Measurements from ENCODE around the gene ENDOV.

ENDOV gene

DNA sequence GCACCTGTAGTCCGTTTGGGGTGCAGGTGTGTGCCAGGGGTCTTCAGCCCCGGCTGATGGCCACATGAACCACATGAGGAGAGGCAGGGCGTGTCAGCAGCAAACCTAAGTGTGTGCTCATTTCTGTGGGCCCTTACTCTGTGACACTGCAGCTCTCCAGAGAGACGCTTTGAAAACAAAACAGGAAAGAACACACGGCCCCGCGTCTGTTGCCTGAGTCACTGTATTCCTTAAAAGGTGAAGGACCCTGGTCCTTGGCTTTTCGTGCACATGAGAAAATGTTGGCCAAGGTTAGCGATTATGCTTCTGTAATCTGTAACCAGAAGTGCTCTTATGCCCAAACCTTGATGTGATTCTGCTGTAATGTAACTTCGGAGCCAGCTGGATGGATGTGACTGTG lies 22.6 kb downstream of the ENDOV start:
- Histone ChIP-seq H3K9me3 (replicated peaks; ENCODE audit: low read length) (no peaks in the 10 kb centered on the region), H3K36me3 (ENCODE audit: insufficient read depth, low read length) (no peaks in the 10 kb centered on the region), H3K9ac (ENCODE audit: low read depth, low read length) (no peak overlapping the region), H3K27me3 (ENCODE audit: control insufficient read depth, insufficient read depth, low read length) (peaks cover 3% of the 10 kb centered on the region), H3K4me3 (ENCODE audit: low read length) (no peak overlapping the region), H3K4me2 (ENCODE audit: low read length) (no peak overlapping the region), H3K4me1 (ENCODE audit: control insufficient read depth, insufficient read depth, low read length) (no peaks in the 10 kb centered on the region)

DNA sequence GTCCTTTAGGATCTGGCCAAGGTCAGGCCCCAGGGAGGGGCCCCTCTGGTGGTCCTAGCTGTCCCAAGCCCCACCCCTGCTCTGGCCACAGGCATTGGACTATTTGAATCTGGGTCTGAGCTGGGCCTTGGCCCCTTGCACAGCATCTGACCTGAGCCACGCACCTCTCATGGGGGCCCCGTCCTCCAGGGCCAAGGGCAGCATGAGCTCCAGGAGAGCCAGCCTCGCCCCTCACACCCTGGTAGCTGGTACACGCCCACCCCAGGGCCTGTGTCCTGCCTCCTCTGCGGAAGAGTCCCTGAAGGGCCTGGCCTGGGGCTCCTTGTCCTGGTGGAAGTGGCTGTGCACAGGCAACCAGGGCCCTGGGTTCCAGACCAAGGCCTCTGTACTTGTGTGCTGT lies 23.8 kb downstream of the ENDOV start:
- Histone ChIP-seq H3K36me3 (ENCODE audit: insufficient read depth, low read length) (no peaks in the 10 kb centered on the region), H3K4me1 (ENCODE audit: control insufficient read depth, insufficient read depth, low read length) (no peaks in the 10 kb centered on the region), H3K4me2 (ENCODE audit: low read length) (no peak overlapping the region), H3K9me3 (replicated peaks; ENCODE audit: low read length) (no peaks in the 10 kb centered on the region), H3K4me3 (ENCODE audit: low read length) (no peak overlapping the region), H3K9ac (ENCODE audit: low read depth, low read length) (no peak overlapping the region), H3K27me3 (ENCODE audit: control insufficient read depth, insufficient read depth, low read length) (peaks cover 3% of the 10 kb centered on the region)

DNA sequence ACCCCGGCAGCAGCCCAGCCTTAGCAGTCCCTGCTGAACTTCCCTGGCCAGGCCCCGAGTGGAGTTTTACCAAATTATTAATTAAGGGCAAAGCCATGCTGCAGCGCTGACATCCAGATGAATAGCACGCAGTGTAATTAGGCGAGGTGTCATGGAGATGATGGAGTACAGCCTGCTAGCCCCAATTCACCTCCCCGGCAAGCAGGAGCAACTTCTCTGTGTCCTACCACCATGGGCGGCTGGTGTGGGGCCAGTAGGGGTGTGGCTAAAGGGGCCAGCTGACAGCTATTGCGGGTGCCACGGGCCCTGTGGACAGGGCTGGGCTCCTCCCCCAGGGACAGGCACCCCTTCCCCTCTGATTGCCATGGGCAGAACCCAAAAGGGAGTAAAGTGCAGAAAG lies 24.5 kb downstream of the ENDOV start:
- Histone ChIP-seq H3K4me1 (ENCODE audit: control insufficient read depth, insufficient read depth, low read length) (no peaks in the 10 kb centered on the region), H3K9me3 (replicated peaks; ENCODE audit: low read length) (no peaks in the 10 kb centered on the region), H3K9ac (ENCODE audit: low read depth, low read length) (no peak overlapping the region), H3K36me3 (ENCODE audit: insufficient read depth, low read length) (no peaks in the 10 kb centered on the region), H3K27me3 (ENCODE audit: control insufficient read depth, insufficient read depth, low read length) (no peaks in the 10 kb centered on the region), H3K4me2 (ENCODE audit: low read length) (no peak overlapping the region), H3K4me3 (ENCODE audit: low read length) (no peak overlapping the region)

DNA sequence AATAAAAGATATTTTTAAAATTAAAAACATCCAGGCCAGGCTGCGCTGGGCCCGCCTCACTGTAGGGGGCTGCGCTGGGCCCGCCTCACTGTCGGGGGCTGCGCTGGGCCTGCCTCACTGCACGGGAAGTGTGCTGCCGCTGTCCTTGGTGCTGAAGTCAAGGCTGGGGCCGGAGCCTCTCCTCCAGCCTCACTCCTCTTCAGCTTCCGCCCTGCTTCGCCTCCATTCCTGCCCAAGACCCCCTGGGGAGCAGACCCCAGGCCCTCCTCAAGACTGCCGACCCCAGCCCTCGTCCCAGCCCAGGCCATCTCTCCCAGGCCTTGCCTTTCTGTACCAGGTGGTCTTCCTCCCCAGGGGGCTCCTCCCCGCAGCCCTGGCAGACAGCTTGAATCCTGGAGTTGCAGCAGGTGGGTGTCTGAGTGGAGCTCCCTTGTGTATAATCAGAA lies 26.2 kb downstream of the ENDOV start:
- Histone ChIP-seq H3K4me2 (ENCODE audit: low read length) (no peak overlapping the region), H3K9ac (ENCODE audit: low read depth, low read length) (no peak overlapping the region), H3K4me3 (ENCODE audit: low read length) (no peak overlapping the region), H3K4me1 (ENCODE audit: control insufficient read depth, insufficient read depth, low read length) (no peaks in the 10 kb centered on the region), H3K36me3 (ENCODE audit: insufficient read depth, low read length) (no peaks in the 10 kb centered on the region), H3K9me3 (replicated peaks; ENCODE audit: low read length) (no peaks in the 10 kb centered on the region), H3K27me3 (ENCODE audit: control insufficient read depth, insufficient read depth, low read length) (peaks cover 15% of the 10 kb centered on the region)

DNA sequence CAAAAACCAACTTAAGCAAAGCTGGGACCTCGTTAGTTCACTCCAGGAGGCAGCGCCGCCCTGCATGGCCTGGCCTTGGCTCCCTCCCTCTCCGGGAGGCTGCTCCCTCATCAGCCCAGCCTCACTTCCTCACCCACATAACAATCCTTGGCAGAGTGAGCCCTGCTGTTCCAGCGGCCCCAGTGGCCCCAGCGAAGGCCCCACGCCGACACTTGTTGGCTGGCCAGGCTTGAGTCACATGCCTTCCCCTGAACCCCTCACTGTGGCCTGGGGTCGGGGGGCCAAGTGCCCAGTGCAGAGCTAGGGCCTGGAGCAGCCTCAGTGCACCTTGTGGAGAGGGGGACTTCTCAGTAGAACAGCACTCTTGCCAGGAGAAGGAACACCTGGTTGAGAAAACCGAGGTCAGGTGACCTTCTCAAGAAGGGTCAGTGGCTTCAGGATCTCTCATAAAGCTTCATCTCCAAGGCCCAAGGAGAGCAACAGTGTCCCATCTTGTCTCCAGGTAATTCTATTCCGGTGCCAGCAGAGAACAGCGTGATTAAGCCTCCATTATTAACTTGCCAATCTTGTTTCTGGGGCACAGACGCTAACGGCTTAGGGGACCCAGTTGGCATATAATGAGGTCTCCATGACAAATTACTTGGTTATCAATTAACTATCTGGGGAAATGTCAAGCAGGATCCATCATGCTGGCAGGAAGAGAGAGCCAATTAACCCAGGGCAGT lies 26.8 kb downstream of the ENDOV start:
- H3K4me3 ChIP-seq (ENCODE audit: low read length) = no peak overlapping the region
- no peaks in the 10 kb centered on the region for H3K36me3 ChIP-seq (ENCODE audit: insufficient read depth, low read length)
- H3K27me3 ChIP-seq (ENCODE audit: control insufficient read depth, insufficient read depth, low read length) = peaks cover 19% of the 10 kb centered on the region

DNA sequence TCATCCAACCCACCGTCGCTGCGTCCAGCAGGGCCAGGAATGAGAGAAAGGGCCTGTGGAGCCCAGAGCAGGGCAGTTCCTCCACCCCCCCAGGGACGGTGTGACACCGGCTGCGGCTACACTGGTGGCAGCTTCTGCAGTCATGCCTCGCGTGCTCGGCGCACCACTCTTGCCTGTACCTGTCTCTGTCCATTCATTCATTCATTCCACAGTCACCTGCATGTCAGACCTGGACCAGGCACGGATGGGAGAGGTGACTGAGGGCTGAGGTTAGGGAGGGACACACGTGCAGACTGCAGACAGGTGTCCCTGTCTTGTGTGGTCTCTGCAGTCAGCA lies 27.3 kb downstream of the ENDOV start:
- Histone ChIP-seq H3K36me3 (ENCODE audit: insufficient read depth, low read length) (no peaks in the 10 kb centered on the region), H3K4me3 (ENCODE audit: low read length) (no peak overlapping the region), H3K4me2 (ENCODE audit: low read length) (no peak overlapping the region), H3K9ac (ENCODE audit: low read depth, low read length) (no peak overlapping the region), H3K27me3 (ENCODE audit: control insufficient read depth, insufficient read depth, low read length) (peaks cover 19% of the 10 kb centered on the region), H3K9me3 (replicated peaks; ENCODE audit: low read length) (no peaks in the 10 kb centered on the region), H3K4me1 (ENCODE audit: control insufficient read depth, insufficient read depth, low read length) (no peaks in the 10 kb centered on the region)

More for the DNA sequence above, 26.8 kb downstream of the ENDOV start:
- Histone ChIP-seq H3K9me3 (replicated peaks; ENCODE audit: low read length) (no peaks in the 10 kb centered on the region), H3K4me1 (ENCODE audit: control insufficient read depth, insufficient read depth, low read length) (no peaks in the 10 kb centered on the region), H3K4me2 (ENCODE audit: low read length) (no peak overlapping the region), H3K9ac (ENCODE audit: low read depth, low read length) (no peak overlapping the region)

DNA sequence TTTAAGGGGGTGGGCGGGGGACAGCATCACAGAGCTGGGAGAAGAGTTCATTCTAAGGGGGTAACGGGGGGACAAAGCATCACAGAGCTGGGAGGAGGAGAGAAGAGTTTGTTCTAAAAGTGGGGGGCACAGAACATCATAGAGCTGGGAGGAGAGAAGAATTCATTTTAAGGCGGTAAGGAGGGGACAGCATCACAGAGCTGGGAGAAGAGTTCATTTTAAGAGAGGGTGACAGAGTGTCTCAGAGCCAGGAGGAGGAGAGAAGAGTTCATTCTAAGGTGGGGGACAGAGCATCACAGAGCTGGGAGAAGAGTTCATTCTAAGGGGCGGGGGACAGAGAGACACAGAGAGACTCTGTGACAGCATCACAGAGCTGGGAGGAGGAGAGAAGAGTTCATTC lies 27.8 kb downstream of the ENDOV start:
- peaks cover 20% of the 10 kb centered on the region for H3K27me3 ChIP-seq (ENCODE audit: control insufficient read depth, insufficient read depth, low read length)
- no peak overlapping the region for H3K9ac ChIP-seq (ENCODE audit: low read depth, low read length)
- no peaks in the 10 kb centered on the region for H3K4me1 ChIP-seq (ENCODE audit: control insufficient read depth, insufficient read depth, low read length)
- H3K36me3 ChIP-seq (ENCODE audit: insufficient read depth, low read length) = no peaks in the 10 kb centered on the region
- H3K9me3 ChIP-seq (replicated peaks; ENCODE audit: low read length) = no peaks in the 10 kb centered on the region
- H3K4me3 ChIP-seq (ENCODE audit: low read length) = no peak overlapping the region
- H3K4me2 ChIP-seq (ENCODE audit: low read length) = no peak overlapping the region

DNA sequence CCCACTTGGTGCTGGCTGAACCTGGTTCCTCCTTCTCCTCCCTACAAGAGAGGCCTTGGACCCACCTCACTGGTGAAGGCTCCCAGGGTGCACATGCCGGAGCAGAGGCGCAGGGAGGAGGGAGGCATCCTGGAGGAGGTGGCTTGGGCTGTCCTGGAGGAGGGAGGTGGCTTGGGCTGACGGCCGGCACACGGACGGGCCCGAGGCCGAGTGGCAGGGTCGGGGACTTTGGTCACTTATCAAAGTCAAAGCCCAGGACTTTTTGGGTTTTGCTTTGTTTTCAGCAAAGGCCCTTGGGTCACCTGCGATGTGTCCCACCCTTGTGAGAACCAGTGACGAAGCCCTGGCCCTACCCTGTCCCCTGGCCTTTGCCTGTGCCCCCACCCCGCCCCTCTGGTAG lies 28.5 kb downstream of the ENDOV start:
- H3K9ac ChIP-seq (ENCODE audit: low read depth, low read length) = no peak overlapping the region
- peaks cover 23% of the 10 kb centered on the region for H3K27me3 ChIP-seq (ENCODE audit: control insufficient read depth, insufficient read depth, low read length)
- H3K9me3 ChIP-seq (replicated peaks; ENCODE audit: low read length) = no peaks in the 10 kb centered on the region
- H3K36me3 ChIP-seq (ENCODE audit: insufficient read depth, low read length) = no peaks in the 10 kb centered on the region
- no peak overlapping the region for H3K4me2 ChIP-seq (ENCODE audit: low read length)
- no peaks in the 10 kb centered on the region for H3K4me1 ChIP-seq (ENCODE audit: control insufficient read depth, insufficient read depth, low read length)
- H3K4me3 ChIP-seq (ENCODE audit: low read length) = no peak overlapping the region

DNA sequence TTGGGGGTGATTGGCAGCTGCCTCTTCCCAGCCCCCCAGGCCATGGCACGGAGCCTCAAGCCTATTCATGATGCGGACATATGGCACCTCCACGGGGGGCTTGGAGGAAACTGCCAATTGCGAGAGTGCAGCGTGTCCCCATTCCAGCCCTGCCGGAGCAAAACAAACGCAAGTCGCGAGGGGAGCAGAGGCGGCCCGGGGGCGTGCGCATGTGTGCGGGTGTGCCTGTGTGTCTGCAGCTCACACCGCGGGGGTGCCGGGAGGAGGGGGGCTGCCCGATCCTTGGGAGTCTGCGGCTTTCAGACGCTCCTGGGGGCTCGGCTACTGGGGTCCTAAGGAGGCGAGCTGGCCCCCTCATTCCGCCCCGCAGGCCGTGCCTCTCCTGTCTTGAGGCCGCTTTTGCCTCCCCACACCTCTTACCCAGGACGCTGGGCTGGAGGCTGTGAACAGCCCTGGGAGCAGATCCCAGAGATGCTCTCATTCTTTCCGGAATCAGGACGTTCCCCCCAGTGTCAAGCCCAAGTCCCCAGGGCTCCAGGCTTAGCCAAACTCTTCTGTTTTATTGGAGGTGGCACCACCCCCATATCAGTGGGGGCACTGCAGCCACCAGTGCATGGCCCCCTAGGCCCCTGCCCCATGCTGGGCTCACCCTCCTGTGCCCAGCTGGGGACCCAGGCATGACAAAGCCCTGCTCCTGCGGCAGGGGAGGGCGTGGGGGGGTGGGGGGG lies 29.1 kb downstream of the ENDOV start:
- peaks cover 23% of the 10 kb centered on the region for H3K27me3 ChIP-seq (ENCODE audit: control insufficient read depth, insufficient read depth, low read length)
- no peaks in the 10 kb centered on the region for H3K9me3 ChIP-seq (replicated peaks; ENCODE audit: low read length)
- H3K4me1 ChIP-seq (ENCODE audit: control insufficient read depth, insufficient read depth, low read length) = no peaks in the 10 kb centered on the region
- no peak overlapping the region for H3K4me2 ChIP-seq (ENCODE audit: low read length)
- no peak overlapping the region for H3K9ac ChIP-seq (ENCODE audit: low read depth, low read length)
- H3K4me3 ChIP-seq (ENCODE audit: low read length) = no peak overlapping the region
- H3K36me3 ChIP-seq (ENCODE audit: insufficient read depth, low read length) = no peaks in the 10 kb centered on the region

DNA sequence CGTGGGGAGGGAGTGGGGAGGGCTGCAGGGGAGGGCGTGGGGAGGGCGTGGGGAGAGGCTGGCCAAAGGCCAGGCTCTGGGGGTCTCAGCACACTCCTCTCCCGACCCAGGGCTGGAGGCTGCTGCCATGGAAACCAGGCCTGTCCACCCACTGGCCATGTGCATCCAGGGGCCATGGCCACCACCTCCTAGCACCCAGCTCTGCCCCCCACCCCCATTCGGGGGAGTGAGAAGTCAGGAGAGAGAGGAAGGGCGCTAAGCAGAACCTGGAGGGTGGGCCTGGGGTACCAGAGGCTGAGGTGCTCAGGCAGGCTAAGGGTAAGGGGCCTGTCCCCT lies 29.6 kb downstream of the ENDOV start:
- H3K4me3 ChIP-seq (ENCODE audit: low read length) = no peak overlapping the region
- no peak overlapping the region for H3K4me2 ChIP-seq (ENCODE audit: low read length)
- no peaks in the 10 kb centered on the region for H3K4me1 ChIP-seq (ENCODE audit: control insufficient read depth, insufficient read depth, low read length)
- H3K9me3 ChIP-seq (replicated peaks; ENCODE audit: low read length) = no peaks in the 10 kb centered on the region
- H3K9ac ChIP-seq (ENCODE audit: low read depth, low read length) = no peak overlapping the region
- H3K36me3 ChIP-seq (ENCODE audit: insufficient read depth, low read length) = no peaks in the 10 kb centered on the region
- peaks cover 23% of the 10 kb centered on the region for H3K27me3 ChIP-seq (ENCODE audit: control insufficient read depth, insufficient read depth, low read length)

DNA sequence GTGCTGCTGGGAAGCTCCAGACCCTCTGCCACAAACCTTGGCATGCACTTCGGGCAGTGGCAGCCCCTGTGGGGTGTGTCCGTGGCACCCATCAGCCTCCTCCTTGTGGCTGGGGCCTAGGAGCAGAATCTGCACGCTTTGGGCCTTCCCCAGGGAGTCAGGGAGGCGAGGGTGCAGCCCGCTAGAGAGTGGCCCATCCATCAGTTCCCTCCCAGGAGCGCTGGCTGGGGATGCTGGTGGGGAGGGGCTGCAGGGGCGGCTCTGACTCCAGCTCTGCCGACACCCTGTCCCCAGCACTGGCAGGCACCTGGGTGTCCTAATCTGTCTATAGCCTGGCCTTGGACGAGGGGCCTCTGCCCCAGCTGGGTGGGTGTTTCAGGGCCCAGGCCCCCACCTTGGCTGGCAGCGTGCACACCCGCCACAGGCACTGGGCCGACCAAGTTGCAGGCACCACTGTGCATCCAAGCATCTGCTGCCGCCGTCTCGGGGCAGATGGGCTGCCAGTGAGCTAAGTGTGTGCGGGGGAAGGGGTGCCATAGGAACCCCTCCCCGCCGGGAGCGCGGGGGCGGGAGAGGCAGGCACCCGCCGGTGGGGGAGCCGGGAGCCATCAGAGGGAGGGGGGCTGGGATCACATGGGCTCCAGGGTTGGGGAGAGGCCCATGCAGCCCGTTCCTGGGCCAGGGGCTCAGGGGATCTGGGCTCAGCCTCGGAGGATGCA lies 30.2 kb downstream of the ENDOV start:
- no peaks in the 10 kb centered on the region for H3K36me3 ChIP-seq (ENCODE audit: insufficient read depth, low read length)
- no peaks in the 10 kb centered on the region for H3K9me3 ChIP-seq (replicated peaks; ENCODE audit: low read length)
- no peak overlapping the region for H3K4me2 ChIP-seq (ENCODE audit: low read length)
- no peak overlapping the region for H3K4me3 ChIP-seq (ENCODE audit: low read length)
- peaks cover 23% of the 10 kb centered on the region for H3K27me3 ChIP-seq (ENCODE audit: control insufficient read depth, insufficient read depth, low read length)
- no peaks in the 10 kb centered on the region for H3K4me1 ChIP-seq (ENCODE audit: control insufficient read depth, insufficient read depth, low read length)
- H3K9ac ChIP-seq (ENCODE audit: low read depth, low read length) = no peak overlapping the region
